ENCODE data around the gene MIEF1.

MIEF1 gene

GRCh38 chr22:39508393-39508792, 6.3 kb downstream of the MIEF1 start:
- H3K27me3 ChIP-seq (ENCODE audit: insufficient read depth, low read length, poor library complexity), result no peaks in the 10 kb centered on the region
- H3K4ac ChIP-seq (ENCODE audit: low read depth, low read length), result no peak overlapping the region
- DNase-seq, result no peak
- H3K4me1 ChIP-seq (ENCODE audit: control insufficient read depth, low read depth, low read length), result no peaks in the 10 kb centered on the region
- no peak overlapping the region for H2BK120ac ChIP-seq (ENCODE audit: low read depth, low read length)
- no peak overlapping the region for H4K8ac ChIP-seq (ENCODE audit: low read depth, low read length)
- H4K5ac ChIP-seq (ENCODE audit: low read length), result no peak overlapping the region
- WGBS (ENCODE audit: extremely low coverage, insufficient coverage, low lambda C conversion rate), result no CpG with 5 or more reads among the region's 4 CpGs
- H3K56ac ChIP-seq (ENCODE audit: low read length), result no peak overlapping the region
- peaks cover 35% of the 10 kb centered on the region for H3K36me3 ChIP-seq (ENCODE audit: control insufficient read depth, insufficient read depth, low read length)
- H3K18ac ChIP-seq (ENCODE audit: low read length), result no peak overlapping the region
- no peak overlapping the region for H3K9ac ChIP-seq (ENCODE audit: low read length)
- no peak overlapping the region for H3K27ac ChIP-seq (ENCODE audit: low read depth, low read length)
- H2AK5ac ChIP-seq (ENCODE audit: low read length), result no peak overlapping the region
- peaks cover 3% of the 10 kb centered on the region for H3K79me2 ChIP-seq (ENCODE audit: control insufficient read depth, insufficient read depth, low read length)
- H3K79me1 ChIP-seq (ENCODE audit: low read length), result peaks cover 13% of the 10 kb centered on the region
- no peak overlapping the region for H3K4me2 ChIP-seq (ENCODE audit: low read length)
- no peak overlapping the region for H2BK5ac ChIP-seq (ENCODE audit: low read length)
- H2BK15ac ChIP-seq (replicated peaks; ENCODE audit: low read depth), result no peak overlapping the region
- H3K23ac ChIP-seq (ENCODE audit: low read length), result no peak overlapping the region
- no peak overlapping the region for H3K4me3 ChIP-seq (ENCODE audit: low read length)

- Histone ChIP-seq H3K23ac (ENCODE audit: low read length) (no peak overlapping the region), H3K56ac (ENCODE audit: low read length) (no peak overlapping the region), H3K4me2 (ENCODE audit: low read length) (no peak overlapping the region), H3K27me3 (ENCODE audit: insufficient read depth, low read length, poor library complexity) (no peaks in the 10 kb centered on the region), H3K79me1 (ENCODE audit: low read length) (peaks cover 12% of the 10 kb centered on the region), H2BK5ac (ENCODE audit: low read length) (no peak overlapping the region), H3K4me3 (ENCODE audit: low read length) (no peak overlapping the region), H3K4me1 (ENCODE audit: control insufficient read depth, low read depth, low read length) (no peaks in the 10 kb centered on the region), H4K5ac (ENCODE audit: low read length) (no peak overlapping the region), H3K18ac (ENCODE audit: low read length) (no peak overlapping the region), H2BK15ac (replicated peaks; ENCODE audit: low read depth) (no peak overlapping the region), H2BK120ac (ENCODE audit: low read depth, low read length) (no peak overlapping the region), H4K8ac (ENCODE audit: low read depth, low read length) (no peak overlapping the region), H3K27ac (ENCODE audit: low read depth, low read length) (no peak overlapping the region), H3K9ac (ENCODE audit: low read length) (no peak overlapping the region), H3K79me2 (ENCODE audit: control insufficient read depth, insufficient read depth, low read length) (no peaks in the 10 kb centered on the region), H2AK5ac (ENCODE audit: low read length) (no peak overlapping the region), H3K4ac (ENCODE audit: low read depth, low read length) (no peak overlapping the region), H3K36me3 (ENCODE audit: control insufficient read depth, insufficient read depth, low read length) (peaks cover 35% of the 10 kb centered on the region)
- WGBS (ENCODE audit: extremely low coverage, insufficient coverage, low lambda C conversion rate), result no CpG with 5 or more reads among the region's 4 CpGs
- no peak for DNase-seq
Observed at GRCh38 chr22:39510529-39511149, 8.5 kb downstream of the MIEF1 start.

GRCh38 chr22:39511226-39511625, 9.1 kb downstream of the MIEF1 start:
- H3K18ac ChIP-seq (ENCODE audit: low read length), result no peak overlapping the region
- no peak overlapping the region for H3K4me2 ChIP-seq (ENCODE audit: low read length)
- no peak overlapping the region for H2AK5ac ChIP-seq (ENCODE audit: low read length)
- H4K8ac ChIP-seq (ENCODE audit: low read depth, low read length), result no peak overlapping the region
- no peak for DNase-seq
- peaks cover 29% of the 10 kb centered on the region for H3K36me3 ChIP-seq (ENCODE audit: control insufficient read depth, insufficient read depth, low read length)
- H3K23ac ChIP-seq (ENCODE audit: low read length), result no peak overlapping the region
- H3K79me1 ChIP-seq (ENCODE audit: low read length), result peaks cover 12% of the 10 kb centered on the region
- no peaks in the 10 kb centered on the region for H3K79me2 ChIP-seq (ENCODE audit: control insufficient read depth, insufficient read depth, low read length)
- H2BK5ac ChIP-seq (ENCODE audit: low read length), result no peak overlapping the region
- no peak overlapping the region for H3K4ac ChIP-seq (ENCODE audit: low read depth, low read length)
- no peak overlapping the region for H4K5ac ChIP-seq (ENCODE audit: low read length)
- H3K4me1 ChIP-seq (ENCODE audit: control insufficient read depth, low read depth, low read length), result no peaks in the 10 kb centered on the region
- H3K9ac ChIP-seq (ENCODE audit: low read length), result no peak overlapping the region
- no peaks in the 10 kb centered on the region for H3K27me3 ChIP-seq (ENCODE audit: insufficient read depth, low read length, poor library complexity)
- H3K56ac ChIP-seq (ENCODE audit: low read length), result no peak overlapping the region
- 100% methylated on average over 4 of the region's 13 CpGs for WGBS (ENCODE audit: extremely low coverage, insufficient coverage, low lambda C conversion rate)
- H3K27ac ChIP-seq (ENCODE audit: low read depth, low read length), result no peak overlapping the region
- no peak overlapping the region for H2BK120ac ChIP-seq (ENCODE audit: low read depth, low read length)
- no peak overlapping the region for H2BK15ac ChIP-seq (replicated peaks; ENCODE audit: low read depth)
- no peak overlapping the region for H3K4me3 ChIP-seq (ENCODE audit: low read length)

GRCh38 chr22:39512026-39512425, 9.9 kb downstream of the MIEF1 start:
- H3K4me3 ChIP-seq (ENCODE audit: low read length), result no peak overlapping the region
- H2BK5ac ChIP-seq (ENCODE audit: low read length), result no peak overlapping the region
- H3K4me1 ChIP-seq (ENCODE audit: control insufficient read depth, low read depth, low read length), result no peaks in the 10 kb centered on the region
- peaks cover 25% of the 10 kb centered on the region for H3K36me3 ChIP-seq (ENCODE audit: control insufficient read depth, insufficient read depth, low read length)
- H3K56ac ChIP-seq (ENCODE audit: low read length), result no peak overlapping the region
- no peak overlapping the region for H4K5ac ChIP-seq (ENCODE audit: low read length)
- H3K27ac ChIP-seq (ENCODE audit: low read depth, low read length), result no peak overlapping the region
- H2BK120ac ChIP-seq (ENCODE audit: low read depth, low read length), result no peak overlapping the region
- no peak overlapping the region for H3K9ac ChIP-seq (ENCODE audit: low read length)
- H4K8ac ChIP-seq (ENCODE audit: low read depth, low read length), result no peak overlapping the region
- WGBS (ENCODE audit: extremely low coverage, insufficient coverage, low lambda C conversion rate), result no CpG with 5 or more reads among the region's 10 CpGs
- H3K79me2 ChIP-seq (ENCODE audit: control insufficient read depth, insufficient read depth, low read length), result no peaks in the 10 kb centered on the region
- H3K18ac ChIP-seq (ENCODE audit: low read length), result no peak overlapping the region
- no peak overlapping the region for H3K23ac ChIP-seq (ENCODE audit: low read length)
- H3K27me3 ChIP-seq (ENCODE audit: insufficient read depth, low read length, poor library complexity), result no peaks in the 10 kb centered on the region
- H3K4ac ChIP-seq (ENCODE audit: low read depth, low read length), result no peak overlapping the region
- peaks cover 10% of the 10 kb centered on the region for H3K79me1 ChIP-seq (ENCODE audit: low read length)
- DNase-seq, result no peak
- no peak overlapping the region for H2BK15ac ChIP-seq (replicated peaks; ENCODE audit: low read depth)
- no peak overlapping the region for H3K4me2 ChIP-seq (ENCODE audit: low read length)
- H2AK5ac ChIP-seq (ENCODE audit: low read length), result no peak overlapping the region

- H3K4me1 ChIP-seq (ENCODE audit: control insufficient read depth, low read depth, low read length), result peaks cover 2% of the 10 kb centered on the region
- no peak overlapping the region for H3K4me3 ChIP-seq (ENCODE audit: low read length)
- no peak overlapping the region for H3K18ac ChIP-seq (ENCODE audit: low read length)
- no peak overlapping the region for H2BK5ac ChIP-seq (ENCODE audit: low read length)
- H3K27me3 ChIP-seq (ENCODE audit: insufficient read depth, low read length, poor library complexity), result no peaks in the 10 kb centered on the region
- H3K79me1 ChIP-seq (ENCODE audit: low read length), result peaks cover 10% of the 10 kb centered on the region
- no peak for DNase-seq
- H2AK5ac ChIP-seq (ENCODE audit: low read length), result no peak overlapping the region
- H3K79me2 ChIP-seq (ENCODE audit: control insufficient read depth, insufficient read depth, low read length), result no peaks in the 10 kb centered on the region
- H3K56ac ChIP-seq (ENCODE audit: low read length), result no peak overlapping the region
- H2BK120ac ChIP-seq (ENCODE audit: low read depth, low read length), result no peak overlapping the region
- no peak overlapping the region for H2BK15ac ChIP-seq (replicated peaks; ENCODE audit: low read depth)
- H3K4me2 ChIP-seq (ENCODE audit: low read length), result no peak overlapping the region
- no peak overlapping the region for H4K8ac ChIP-seq (ENCODE audit: low read depth, low read length)
- H3K27ac ChIP-seq (ENCODE audit: low read depth, low read length), result no peak overlapping the region
- H3K9ac ChIP-seq (ENCODE audit: low read length), result no peak overlapping the region
- H4K5ac ChIP-seq (ENCODE audit: low read length), result no peak overlapping the region
- no CpG with 5 or more reads among the region's 18 CpGs for WGBS (ENCODE audit: extremely low coverage, insufficient coverage, low lambda C conversion rate)
- no peak overlapping the region for H3K23ac ChIP-seq (ENCODE audit: low read length)
- H3K36me3 ChIP-seq (ENCODE audit: control insufficient read depth, insufficient read depth, low read length), result peaks cover 25% of the 10 kb centered on the region
- no peak overlapping the region for H3K4ac ChIP-seq (ENCODE audit: low read depth, low read length)
Observed at GRCh38 chr22:39513791-39514190, 11.7 kb downstream of the MIEF1 start.

GRCh38 chr22:39514373-39514973, 12.4 kb downstream of the MIEF1 start:
- Histone ChIP-seq H2BK120ac (ENCODE audit: low read depth, low read length) (no peak overlapping the region), H3K9ac (ENCODE audit: low read length) (no peak overlapping the region), H3K36me3 (ENCODE audit: control insufficient read depth, insufficient read depth, low read length) (peaks cover 22% of the 10 kb centered on the region), H2AK5ac (ENCODE audit: low read length) (no peak overlapping the region), H4K5ac (ENCODE audit: low read length) (no peak overlapping the region), H3K79me1 (ENCODE audit: low read length) (peaks cover 7% of the 10 kb centered on the region), H3K4me1 (ENCODE audit: control insufficient read depth, low read depth, low read length) (peaks cover 4% of the 10 kb centered on the region), H4K8ac (ENCODE audit: low read depth, low read length) (no peak overlapping the region), H3K27ac (ENCODE audit: low read depth, low read length) (no peak overlapping the region), H3K27me3 (ENCODE audit: insufficient read depth, low read length, poor library complexity) (no peaks in the 10 kb centered on the region), H3K4ac (ENCODE audit: low read depth, low read length) (no peak overlapping the region), H2BK5ac (ENCODE audit: low read length) (no peak overlapping the region), H2BK15ac (replicated peaks; ENCODE audit: low read depth) (no peak overlapping the region), H3K79me2 (ENCODE audit: control insufficient read depth, insufficient read depth, low read length) (peaks cover 2% of the 10 kb centered on the region), H3K18ac (ENCODE audit: low read length) (no peak overlapping the region), H3K23ac (ENCODE audit: low read length) (no peak overlapping the region), H3K56ac (ENCODE audit: low read length) (no peak overlapping the region), H3K4me3 (ENCODE audit: low read length) (no peak overlapping the region), H3K4me2 (ENCODE audit: low read length) (no peak overlapping the region)
- DNase-seq, result no peak
- no CpG with 5 or more reads among the region's 8 CpGs for WGBS (ENCODE audit: extremely low coverage, insufficient coverage, low lambda C conversion rate)

Measured in mesendoderm (in vitro differentiated cells).